ENCODE data around the gene C2CD2. TPM values are rescaled to one million over a fixed set of nuclear protein-coding genes. Genes with fewer than 3 reads are reported as not detected.
A peak's percentile ranks its signal among the peaks of the same experiment; 100 is the strongest.

C2CD2 gene
- total RNA-seq, 1 donor from 2014 or later: 45.0 TPM

DNA sequence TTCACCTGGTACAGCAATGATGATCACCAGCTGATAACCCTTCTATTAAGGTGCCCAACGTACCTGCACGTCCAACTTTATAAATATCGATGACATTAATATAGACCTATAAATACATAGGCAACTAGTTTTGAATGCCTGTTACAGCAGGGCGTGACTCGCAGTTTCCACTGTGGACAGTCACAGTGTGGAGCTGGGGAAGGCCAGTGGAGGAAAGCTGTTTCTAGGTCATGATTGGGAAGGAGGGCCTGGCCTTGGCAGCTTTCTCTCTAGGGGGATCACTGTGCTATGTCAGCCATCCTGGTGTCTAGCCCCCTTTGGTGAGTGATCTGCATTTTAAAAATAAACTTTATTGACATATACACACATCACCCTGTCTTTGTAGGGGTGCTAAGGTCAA, 70.2 kb downstream of the C2CD2 start:
- TF ChIP-seq, protein P1, sequence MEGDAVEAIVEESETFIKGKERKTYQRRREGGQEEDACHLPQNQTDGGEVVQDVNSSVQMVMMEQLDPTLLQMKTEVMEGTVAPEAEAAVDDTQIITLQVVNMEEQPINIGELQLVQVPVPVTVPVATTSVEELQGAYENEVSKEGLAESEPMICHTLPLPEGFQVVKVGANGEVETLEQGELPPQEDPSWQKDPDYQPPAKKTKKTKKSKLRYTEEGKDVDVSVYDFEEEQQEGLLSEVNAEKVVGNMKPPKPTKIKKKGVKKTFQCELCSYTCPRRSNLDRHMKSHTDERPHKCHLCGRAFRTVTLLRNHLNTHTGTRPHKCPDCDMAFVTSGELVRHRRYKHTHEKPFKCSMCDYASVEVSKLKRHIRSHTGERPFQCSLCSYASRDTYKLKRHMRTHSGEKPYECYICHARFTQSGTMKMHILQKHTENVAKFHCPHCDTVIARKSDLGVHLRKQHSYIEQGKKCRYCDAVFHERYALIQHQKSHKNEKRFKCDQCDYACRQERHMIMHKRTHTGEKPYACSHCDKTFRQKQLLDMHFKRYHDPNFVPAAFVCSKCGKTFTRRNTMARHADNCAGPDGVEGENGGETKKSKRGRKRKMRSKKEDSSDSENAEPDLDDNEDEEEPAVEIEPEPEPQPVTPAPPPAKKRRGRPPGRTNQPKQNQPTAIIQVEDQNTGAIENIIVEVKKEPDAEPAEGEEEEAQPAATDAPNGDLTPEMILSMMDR (IDR thresholded peaks at IDR 0.05): no peak
- intact Hi-C loops (cut with DNase I): no loop called here
- H3K4me1 ChIP-seq: no peaks in the 10 kb centered on the region
- no peak overlapping the region for H3K27ac ChIP-seq
- DNase-seq (ENCODE audit: low spot score in 2 of 2): no peak
- no peaks in the 10 kb centered on the region for H3K9me3 ChIP-seq
- no peak overlapping the region for H3K4me3 ChIP-seq
- H3K36me3 ChIP-seq: peaks cover 1 to 10% of the 10 kb centered on the region in 2 donors
- no peaks in the 10 kb centered on the region for H3K27me3 ChIP-seq

DNA sequence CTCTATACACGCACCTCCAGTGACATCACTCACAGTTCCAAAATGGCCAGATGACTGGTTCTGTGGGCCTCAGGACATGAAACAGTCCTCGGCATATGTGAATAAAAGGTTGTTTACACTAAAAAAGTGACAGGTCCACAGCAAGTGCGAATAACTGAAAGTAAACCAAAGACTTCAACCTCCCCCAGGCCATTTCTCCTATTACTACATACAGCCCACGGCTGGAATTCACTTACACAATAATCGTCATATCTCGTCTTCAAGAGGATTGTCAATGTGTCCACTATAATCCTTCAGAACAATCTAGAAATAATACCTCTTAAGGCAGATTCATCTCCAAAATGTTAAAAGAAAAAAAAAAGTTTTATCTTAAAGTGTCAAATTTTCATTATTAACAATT, 72.8 kb downstream of the C2CD2 start:
- no peak overlapping the region for H3K4me3 ChIP-seq
- peaks cover 0 to 3% of the 10 kb centered on the region in 2 donors for H3K36me3 ChIP-seq
- no peaks in the 10 kb centered on the region for H3K9me3 ChIP-seq
- H3K27me3 ChIP-seq: no peaks in the 10 kb centered on the region
- peaks cover 0 to 2% of the 10 kb centered on the region in 2 donors for H3K4me1 ChIP-seq
- intact Hi-C loops (cut with DNase I): no loop called here
- DNase-seq (ENCODE audit: low spot score in 2 of 2): no peak
- no peak overlapping the region for H3K27ac ChIP-seq
- TF ChIP-seq, protein P1 (IDR thresholded peaks at IDR 0.05): no peak

DNA sequence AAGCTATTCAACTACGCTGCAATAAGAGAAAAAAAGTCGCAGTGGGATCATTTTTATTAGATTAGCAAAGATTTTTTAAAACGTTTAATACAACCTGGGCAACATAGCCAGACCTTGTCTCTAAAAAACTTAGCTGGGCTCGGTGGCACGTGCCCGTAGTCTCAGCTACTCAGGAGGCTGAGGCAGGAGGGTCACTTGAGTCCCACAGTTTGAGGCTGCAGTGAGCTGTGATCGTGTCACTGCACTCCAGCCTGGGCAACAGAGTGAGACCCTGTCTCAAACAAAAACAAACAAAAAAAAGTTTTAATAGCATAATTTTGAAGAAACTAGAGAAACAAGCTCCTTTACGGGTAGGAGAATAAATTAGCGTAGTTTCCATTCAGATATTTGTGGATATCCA, 73.7 kb downstream of the C2CD2 start:
- no peaks in the 10 kb centered on the region for H3K27me3 ChIP-seq
- TF ChIP-seq, protein P1 (IDR thresholded peaks at IDR 0.05): no peak
- no peak overlapping the region for H3K27ac ChIP-seq
- peaks cover 0 to 1% of the 10 kb centered on the region in 2 donors for H3K36me3 ChIP-seq
- H3K4me3 ChIP-seq: peak overlapping the region; percentile 78 to 86
- intact Hi-C loops (cut with DNase I): no loop called here
- peaks cover 0 to 2% of the 10 kb centered on the region in 2 donors for H3K4me1 ChIP-seq
- no peak for DNase-seq (ENCODE audit: low spot score in 2 of 2)
- H3K9me3 ChIP-seq: no peaks in the 10 kb centered on the region

DNA sequence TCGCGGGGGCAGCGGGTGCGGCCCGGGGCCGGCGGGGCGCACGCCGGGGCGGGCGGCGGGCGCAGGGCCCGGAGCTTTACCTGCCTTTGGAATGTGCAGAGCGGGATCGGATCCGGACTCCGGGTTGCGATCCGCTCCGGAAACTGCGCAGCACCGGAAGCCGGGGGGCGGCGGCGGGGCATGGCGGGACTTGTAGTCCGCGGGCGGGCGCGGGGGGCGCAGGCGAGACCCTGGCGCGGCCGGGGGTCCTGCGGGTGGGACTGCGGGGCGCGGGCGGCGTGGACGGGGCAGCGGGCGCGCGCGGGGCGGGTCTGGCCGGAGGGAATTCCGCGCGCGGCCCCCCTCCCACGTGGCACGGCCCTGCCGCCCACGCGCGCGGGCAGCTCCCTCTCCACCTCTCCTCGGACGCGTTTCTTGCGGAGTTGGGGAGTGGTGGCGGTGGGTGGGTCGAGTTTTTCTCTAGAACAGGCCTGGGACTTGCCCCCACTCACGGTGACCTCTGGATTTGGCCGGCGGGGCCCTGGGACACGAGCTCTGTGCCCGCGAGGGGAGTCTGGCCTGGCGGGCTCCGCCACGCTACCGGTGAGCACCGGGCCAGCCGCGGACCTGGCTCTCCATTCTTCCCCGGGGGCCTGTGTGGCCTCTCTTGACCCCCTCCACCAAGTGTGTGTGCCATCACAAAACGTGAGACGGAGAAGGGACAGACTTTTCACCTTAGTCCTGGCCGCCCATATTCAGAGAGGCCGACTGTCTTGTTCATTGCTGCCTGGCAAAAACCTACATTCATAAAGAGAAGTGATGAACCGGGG, 74.4 kb downstream of the C2CD2 start, which contains the start of gene PRDM15:
Gene PRDM15 (minus strand): TSS at position 155 of the 809 bp plus-strand sequence. CDS start 18,981 bp downstream, outside the sequence.
- peak within 1 kb of the TSS; percentile 73 to 81 for H3K27ac ChIP-seq
- TF ChIP-seq, protein P1 (IDR thresholded peaks at IDR 0.05): no peak
- H3K4me1 ChIP-seq: peaks cover 0 to 2% of the 10 kb centered on the region in 2 donors
- no peaks in the 10 kb centered on the region for H3K27me3 ChIP-seq
- no peaks in the 10 kb centered on the region for H3K36me3 ChIP-seq
- H3K9me3 ChIP-seq: no peaks in the 10 kb centered on the region
- intact Hi-C loops (cut with DNase I): loop anchor here (2.0 to 5.0 kb wide), 7 partner anchors 43 to 267 kb away; partner anchors contain the start of gene ZBTB21
- DNase-seq (ENCODE audit: low spot score in 2 of 2): peak in 1 of 2 donors; percentile 88
- H3K4me3 ChIP-seq: peak within 1 kb of the TSS; percentile 87 to 97

DNA sequence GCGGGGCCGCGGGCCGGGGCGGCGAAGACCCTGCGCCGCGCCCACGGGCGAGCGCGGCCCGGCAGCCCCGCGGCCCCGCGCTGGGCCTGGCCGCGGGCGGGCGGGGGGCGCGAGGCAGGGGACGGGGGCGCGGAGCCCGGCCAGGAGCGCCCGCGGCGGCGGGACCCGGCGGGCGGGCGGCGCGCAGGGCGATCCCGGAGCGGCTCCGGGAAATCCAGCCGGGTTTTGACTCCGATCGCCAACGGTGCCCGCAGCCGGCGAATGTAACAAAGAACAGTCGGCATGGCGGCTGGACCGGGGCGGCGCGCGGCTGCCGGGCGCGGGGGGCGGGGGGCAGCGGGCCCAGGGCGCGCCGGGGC, 75.0 kb downstream of the C2CD2 start:
- no peaks in the 10 kb centered on the region for H3K9me3 ChIP-seq
- DNase-seq (ENCODE audit: low spot score in 2 of 2): peak in 1 of 2 donors; percentile 90
- peak overlapping the region; percentile 87 to 97 for H3K4me3 ChIP-seq
- TF ChIP-seq, protein P1 (IDR thresholded peaks at IDR 0.05): no peak
- no peaks in the 10 kb centered on the region for H3K27me3 ChIP-seq
- peak overlapping the region; percentile 73 to 81 for H3K27ac ChIP-seq
- intact Hi-C loops (cut with DNase I): loop anchor here (2.0 to 5.0 kb wide), 7 partner anchors 43 to 267 kb away; partner anchors contain the start of gene ZBTB21
- H3K36me3 ChIP-seq: no peaks in the 10 kb centered on the region
- H3K4me1 ChIP-seq: peaks cover 0 to 2% of the 10 kb centered on the region in 2 donors

Measured in ascending aorta (tissue), 2 donors.